T47D (cell line): ENCODE data around the gene FUT1.

Experiments
- DNase-seq, 2 experiments: peaks; one replicate each; pipeline versions ENCODE4 v3.0.0 to v3.0.0-alpha.2; 2011 to 2012; ENCODE audit warnings: low read depth in 1 of 2, low spot score in 1 of 2
- JUND ChIP-seq: IDR thresholded peaks from 2 replicates; pipeline ENCODE4 v1.6.1; 2012; ENCODE audit warnings: low read depth
- in situ Hi-C: cut with HindIII; loops from 2 replicates; pipeline ENCODE4 v1.10.0; 2016; ENCODE audit warnings: low sequenced_read_pairs, low pct_unique_long_range_greater_than_20kb

FUT1 gene

DNA sequence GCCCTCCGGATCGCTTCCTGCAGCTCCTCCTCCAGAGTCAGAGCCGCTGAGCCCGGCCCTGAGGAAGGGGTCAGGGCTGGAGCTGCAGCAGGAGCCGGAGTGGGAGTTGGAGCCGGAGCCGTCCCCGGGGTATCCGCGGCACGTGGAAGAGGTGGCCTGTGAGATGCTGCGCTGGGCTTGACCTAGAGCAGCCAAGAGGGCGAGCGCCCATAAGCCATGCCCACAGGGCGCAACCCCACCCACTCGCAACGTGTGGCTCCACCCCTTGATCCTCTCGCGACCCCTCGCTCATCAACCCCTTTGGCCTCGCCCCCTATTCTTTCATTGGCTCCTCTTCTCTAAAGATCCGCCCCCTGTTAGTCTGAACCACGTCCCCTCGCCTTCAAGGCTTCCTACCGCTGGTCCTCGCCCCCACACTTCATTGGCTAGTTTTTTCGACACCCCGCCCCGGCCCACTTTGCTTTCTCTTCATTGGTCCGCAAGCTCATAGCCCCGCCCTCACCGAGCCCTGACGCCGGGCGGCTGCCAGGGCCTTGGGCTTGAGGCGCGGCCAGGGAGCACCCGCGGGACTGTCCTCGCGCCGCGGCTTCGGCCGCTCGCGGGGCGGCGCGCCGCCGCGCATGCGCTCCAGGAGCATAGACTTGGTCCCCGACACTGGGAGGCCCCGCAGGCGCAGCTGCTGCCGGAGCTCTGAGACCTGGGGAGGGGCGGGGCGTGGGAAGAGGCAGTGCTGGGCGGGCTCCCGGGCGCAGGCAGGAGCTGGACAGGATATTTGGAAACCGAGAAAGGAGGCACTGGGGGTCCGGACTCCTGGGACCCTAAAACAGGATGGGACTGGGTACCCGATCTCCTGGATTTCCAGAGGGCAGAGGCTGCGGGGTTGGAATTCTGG is 38.3 kb downstream of the FUT1 start:
- no peak for TF ChIP-seq JUND
- DNase-seq: peak; percentile 96 to 99
- in situ Hi-C loops: no loop called here

DNA sequence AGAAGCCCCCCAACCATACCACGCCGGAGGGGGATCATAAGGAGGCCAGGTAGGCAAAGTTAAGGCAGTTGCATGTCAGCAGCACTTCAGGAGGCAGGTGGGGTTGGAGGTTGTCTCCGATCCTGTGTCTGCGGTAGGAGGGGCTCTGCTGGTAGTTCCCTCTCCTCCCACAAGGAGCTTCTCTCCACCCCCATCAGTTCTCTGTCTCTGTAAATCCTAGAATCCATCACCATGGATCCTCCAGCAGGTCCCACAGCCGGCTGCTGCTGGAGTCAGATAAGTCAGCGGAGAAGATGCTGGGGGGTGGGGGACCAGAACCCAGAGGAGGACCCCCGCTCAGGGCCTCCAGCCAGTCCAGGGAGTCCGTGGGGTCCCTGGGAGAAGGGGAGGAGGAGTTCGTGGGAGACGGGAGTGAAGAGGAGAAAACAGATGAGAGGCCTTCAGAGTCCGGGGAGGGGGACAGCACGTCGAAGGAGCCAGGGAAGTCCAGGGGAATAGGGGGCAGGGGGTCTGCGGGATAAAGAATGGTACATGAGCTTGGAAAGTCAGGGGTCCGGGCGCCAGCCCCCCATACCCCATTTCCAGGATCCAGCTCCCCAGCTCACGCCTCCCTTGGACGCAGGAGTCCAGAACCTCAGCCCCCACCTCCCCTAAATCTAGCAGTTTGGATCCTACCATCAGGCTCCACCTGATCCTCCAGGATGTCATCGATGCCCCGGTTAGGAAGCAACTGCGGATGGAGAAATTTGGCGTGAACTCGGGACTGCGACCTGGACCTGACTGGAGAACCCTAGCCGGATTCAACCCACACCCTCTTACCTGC is 39.2 kb downstream of the FUT1 start:
- no peak for TF ChIP-seq JUND
- in situ Hi-C loops: no loop called here
- DNase-seq: peak in 1 of 2 experiments; percentile 35

DNA sequence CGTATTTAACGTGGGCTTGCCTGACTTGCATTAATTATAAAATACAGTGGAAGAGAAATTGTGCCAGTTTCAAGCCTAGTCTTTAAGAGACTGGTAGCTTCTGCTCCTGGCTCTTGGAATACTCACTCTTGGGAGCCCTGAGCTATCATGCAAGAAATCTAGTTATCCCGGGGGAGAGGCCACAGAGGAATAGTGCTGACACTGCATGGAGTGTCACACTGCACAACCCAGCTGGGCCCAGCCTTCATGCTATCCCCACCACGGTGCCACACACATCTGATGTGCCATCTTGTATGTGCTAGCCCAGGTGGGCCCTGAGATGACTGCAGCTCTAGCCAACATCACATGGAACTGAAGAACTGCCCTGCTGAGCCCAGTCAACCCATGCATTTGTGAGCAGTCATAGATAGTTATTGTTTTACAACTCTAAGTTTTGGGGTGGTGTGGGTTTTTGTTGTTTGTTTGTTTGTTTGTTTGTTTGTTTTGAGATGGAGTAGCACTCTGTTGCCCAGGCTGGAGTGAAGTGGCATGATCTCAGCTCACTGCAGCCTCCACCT is 41.3 kb downstream of the FUT1 start:
- TF ChIP-seq JUND: no peak
- no peak for DNase-seq
- in situ Hi-C loops: no loop called here

DNA sequence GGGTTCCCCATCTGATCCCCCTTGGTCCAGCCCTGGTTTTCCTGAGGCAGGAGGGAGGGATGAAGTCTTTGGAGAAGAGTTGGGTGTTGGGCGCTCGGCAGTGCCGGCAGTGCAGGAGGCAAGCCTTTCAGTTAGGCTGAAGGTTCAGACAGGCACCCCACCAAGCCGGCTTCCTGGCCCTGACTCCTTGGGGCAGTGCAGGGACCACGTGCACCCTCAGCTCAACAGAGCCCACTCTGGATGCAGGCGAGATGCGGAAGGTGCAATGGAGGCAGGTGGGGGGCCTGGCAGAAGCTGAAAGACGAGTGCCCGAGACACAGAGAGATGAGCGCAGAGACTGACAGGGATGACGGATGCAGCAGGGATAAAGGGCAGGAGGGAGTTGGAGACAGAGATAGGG is 44.0 kb downstream of the FUT1 start:
- no peak for TF ChIP-seq JUND
- in situ Hi-C loops: no loop called here
- no peak for DNase-seq

DNA sequence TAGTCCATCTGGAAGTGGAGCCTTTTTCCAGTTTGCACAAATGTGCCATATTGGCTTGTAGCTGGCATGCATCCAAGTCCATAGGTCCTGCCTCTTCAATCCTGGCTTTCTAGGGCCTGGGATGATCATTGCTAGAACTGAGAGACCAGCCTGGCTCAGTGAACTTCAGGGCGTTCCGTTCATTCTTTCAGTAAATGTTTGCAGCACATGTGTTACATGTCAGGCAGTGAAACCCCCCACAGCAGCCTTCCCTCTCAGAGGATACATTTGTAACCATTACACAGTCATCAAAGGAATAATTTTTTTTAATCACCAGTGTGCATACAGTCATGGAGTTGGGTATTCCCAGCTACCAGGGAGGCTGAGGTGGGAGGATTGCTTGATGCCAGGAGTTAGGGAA is 47.0 kb downstream of the FUT1 start:
- in situ Hi-C loops: no loop called here
- no peak for DNase-seq
- no peak for TF ChIP-seq JUND

DNA sequence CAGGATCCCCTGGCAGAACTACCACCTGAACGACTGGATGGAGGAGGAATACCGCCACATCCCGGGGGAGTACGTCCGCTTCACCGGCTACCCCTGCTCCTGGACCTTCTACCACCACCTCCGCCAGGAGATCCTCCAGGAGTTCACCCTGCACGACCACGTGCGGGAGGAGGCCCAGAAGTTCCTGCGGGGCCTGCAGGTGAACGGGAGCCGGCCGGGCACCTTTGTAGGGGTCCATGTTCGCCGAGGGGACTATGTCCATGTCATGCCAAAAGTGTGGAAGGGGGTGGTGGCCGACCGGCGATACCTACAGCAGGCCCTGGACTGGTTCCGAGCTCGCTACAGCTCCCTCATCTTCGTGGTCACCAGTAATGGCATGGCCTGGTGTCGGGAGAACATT is 49.1 kb downstream of the FUT1 start:
- no peak for DNase-seq
- TF ChIP-seq JUND: no peak
- in situ Hi-C loops: no loop called here

DNA sequence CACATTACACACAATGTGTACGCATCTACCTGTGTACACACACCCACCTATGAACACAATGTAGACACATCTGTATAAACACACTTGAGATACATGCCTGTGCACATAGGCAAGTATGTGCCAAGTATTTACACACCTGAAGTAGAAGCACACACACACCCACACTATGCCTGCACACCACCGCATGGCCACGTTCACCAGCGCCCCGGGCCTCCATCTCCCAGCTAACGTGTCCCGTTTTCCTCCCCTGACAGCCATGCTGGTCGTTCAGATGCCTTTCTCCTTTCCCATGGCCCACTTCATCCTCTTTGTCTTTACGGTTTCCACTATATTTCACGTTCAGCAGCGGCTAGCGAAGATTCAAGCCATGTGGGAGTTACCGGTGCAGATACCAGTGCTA is 49.7 kb downstream of the FUT1 start:
- no peak for DNase-seq
- in situ Hi-C loops: no loop called here
- TF ChIP-seq JUND: no peak

DNA sequence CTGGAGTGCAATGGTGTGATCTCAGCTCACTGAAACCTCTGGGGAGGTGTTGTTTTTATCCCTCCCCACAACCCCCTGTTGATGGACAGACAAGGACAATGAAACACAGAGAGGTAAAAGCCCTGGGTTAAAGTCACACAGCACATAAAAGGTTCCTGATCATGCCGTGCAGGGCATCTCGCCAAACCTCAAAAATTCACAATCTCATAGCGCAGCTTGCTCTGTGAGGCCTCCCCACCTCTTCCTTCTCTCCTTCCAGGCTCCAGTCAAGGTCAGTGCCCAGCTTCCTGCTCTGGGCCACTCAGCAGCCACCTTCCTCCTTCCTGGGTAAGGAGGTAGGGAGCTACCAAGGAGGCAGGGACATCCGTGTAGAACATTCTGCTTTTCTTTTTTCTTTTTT is 54.4 kb downstream of the FUT1 start:
- TF ChIP-seq JUND: no peak
- in situ Hi-C loops: no loop called here
- no peak for DNase-seq
